GM06990 (cell line): Measurements from ENCODE around the gene BCAR1.
"Not testable (repeated sequence)": the region's sequence is repeated elsewhere in the genome, so short reads cannot be mapped to it uniquely, and the experiment has no call there.

ENCODE experiments used
- DNase-seq: peaks from one replicate; pipeline ENCODE4 v3.0.0-alpha.2; 2011; ENCODE audit not compliant: insufficient read length; ENCODE audit errors: extremely low read depth
- H3K27me3 ChIP-seq: replicated peaks from 2 replicates; pipeline ENCODE4 v1.6.0; 2011; ENCODE audit warnings: low read length; ENCODE audit not compliant: control insufficient read depth, insufficient read depth
- H3K36me3 ChIP-seq: 2 replicates; pipeline ENCODE4 v1.5.1; 2011; ENCODE audit warnings: low read length; ENCODE audit not compliant: control insufficient read depth, insufficient read depth
- H3K4me3 ChIP-seq: replicated peaks from 2 replicates; pipeline ENCODE4 v1.5.1; 2011; ENCODE audit warnings: low read depth, mild to moderate bottlenecking, control low read depth, low read length
- TF ChIP-seq, protein P1 (sequence below): IDR thresholded peaks from 2 replicates; pipeline ENCODE4 v1.5.1; 2011; ENCODE audit warnings: low read length, control low read depth, mild to moderate bottlenecking, inconsistent platforms; ENCODE audit not compliant: insufficient read depth, poor library complexity, severe bottlenecking

The BCAR1 gene

DNA sequence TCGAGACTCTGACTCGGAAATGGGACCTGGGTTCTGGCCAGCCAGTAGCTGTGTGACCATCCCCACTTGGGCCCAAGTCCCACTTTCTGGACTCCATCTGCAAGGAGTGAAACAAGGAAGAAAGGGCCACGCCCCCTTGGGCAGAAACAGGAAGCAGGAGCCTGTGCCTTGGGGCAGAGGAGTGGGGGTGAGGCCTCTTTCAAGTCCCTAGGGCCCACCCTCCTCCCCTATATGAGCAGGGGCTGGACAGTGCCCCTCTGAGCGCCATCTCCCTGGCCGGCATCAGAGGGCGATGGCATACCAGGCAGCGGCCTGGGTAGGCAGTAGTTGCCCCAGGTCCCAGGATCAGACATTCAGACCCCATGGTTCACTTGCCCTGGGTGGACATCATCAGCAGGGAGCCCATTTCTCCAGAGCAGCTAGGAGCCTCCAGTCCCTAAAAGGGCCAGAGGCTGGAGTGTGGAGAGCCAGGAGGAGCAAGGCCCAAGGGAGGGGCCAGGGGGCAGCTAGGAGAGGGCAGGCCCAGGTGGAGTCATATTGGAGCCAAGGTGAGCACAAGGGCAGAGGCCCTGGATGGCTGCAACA lies 7.1 kb downstream of the BCAR1 start:
- Histone ChIP-seq H3K4me3 (no peak overlapping the region), H3K27me3 (no peaks in the 10 kb centered on the region), H3K36me3 (peaks cover 3% of the 10 kb centered on the region)
- DNase-seq: no peak
- TF ChIP-seq, protein P1, sequence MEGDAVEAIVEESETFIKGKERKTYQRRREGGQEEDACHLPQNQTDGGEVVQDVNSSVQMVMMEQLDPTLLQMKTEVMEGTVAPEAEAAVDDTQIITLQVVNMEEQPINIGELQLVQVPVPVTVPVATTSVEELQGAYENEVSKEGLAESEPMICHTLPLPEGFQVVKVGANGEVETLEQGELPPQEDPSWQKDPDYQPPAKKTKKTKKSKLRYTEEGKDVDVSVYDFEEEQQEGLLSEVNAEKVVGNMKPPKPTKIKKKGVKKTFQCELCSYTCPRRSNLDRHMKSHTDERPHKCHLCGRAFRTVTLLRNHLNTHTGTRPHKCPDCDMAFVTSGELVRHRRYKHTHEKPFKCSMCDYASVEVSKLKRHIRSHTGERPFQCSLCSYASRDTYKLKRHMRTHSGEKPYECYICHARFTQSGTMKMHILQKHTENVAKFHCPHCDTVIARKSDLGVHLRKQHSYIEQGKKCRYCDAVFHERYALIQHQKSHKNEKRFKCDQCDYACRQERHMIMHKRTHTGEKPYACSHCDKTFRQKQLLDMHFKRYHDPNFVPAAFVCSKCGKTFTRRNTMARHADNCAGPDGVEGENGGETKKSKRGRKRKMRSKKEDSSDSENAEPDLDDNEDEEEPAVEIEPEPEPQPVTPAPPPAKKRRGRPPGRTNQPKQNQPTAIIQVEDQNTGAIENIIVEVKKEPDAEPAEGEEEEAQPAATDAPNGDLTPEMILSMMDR: peak; percentile 8

DNA sequence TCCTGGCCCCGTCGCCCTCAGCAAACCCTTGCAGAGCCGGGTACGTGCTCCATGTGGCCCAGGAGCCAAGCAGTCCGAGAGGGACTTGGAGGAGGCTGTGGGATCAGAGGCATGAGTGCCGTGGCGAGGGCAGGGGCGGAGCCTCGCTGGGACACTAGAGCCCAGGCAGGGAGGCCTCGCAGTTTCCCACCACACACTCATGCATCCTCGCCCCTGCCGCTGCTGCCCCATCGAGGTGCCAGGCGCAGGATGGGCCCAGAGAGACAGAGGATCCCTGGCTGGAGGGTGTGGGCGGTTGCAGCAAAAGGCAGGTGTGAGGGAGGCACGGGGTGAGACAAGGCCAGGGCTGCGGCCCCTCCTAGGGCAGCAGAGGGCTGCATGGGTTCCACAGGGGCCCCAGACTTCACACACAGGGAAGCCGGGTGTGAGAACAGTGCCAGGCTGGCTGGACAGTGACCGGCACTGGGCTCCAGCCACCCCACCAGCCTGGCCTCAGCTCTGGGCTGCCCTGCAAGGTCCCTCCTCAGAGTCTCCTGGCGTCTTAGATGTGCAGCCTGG lies 7.7 kb downstream of the BCAR1 start:
- no peaks in the 10 kb centered on the region for H3K27me3 ChIP-seq
- peaks cover 3% of the 10 kb centered on the region for H3K36me3 ChIP-seq
- TF ChIP-seq, protein P1: no peak
- no peak overlapping the region for H3K4me3 ChIP-seq
- no peak for DNase-seq

DNA sequence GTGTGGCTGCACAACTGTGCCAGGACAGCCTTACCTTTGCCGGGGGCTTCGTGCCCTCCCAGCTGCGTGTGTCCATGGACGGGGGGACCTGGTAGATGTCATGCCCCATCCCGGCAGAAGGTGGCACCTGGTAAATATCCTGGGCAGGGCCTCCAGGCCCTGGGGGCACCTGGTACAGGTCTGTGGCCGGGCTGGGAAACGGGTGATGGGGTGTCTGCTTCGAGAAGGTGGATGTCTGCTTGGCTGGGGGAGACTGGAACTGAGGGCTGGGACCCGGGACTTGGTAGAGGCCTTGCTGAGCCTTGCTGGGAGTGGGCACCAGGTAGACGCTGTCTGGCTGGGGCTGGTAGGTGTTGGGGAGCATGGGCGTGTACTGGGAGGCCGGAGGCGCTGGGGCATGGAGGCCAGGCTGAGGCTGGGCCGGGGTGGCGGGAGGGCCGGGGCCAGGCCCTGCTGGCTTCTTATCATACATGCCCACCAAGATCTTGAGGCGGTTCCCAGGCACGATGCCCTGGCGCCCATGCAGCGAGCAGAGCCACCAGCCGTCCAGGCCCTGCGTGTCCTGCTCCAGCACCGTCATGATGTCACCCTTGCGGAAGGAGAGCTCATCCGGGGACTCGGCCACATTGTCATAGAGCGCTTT lies 8.9 kb downstream of the BCAR1 start:
- not testable (repeated sequence) for DNase-seq, H3K4me3 ChIP-seq, H3K27me3 ChIP-seq, H3K36me3 ChIP-seq

DNA sequence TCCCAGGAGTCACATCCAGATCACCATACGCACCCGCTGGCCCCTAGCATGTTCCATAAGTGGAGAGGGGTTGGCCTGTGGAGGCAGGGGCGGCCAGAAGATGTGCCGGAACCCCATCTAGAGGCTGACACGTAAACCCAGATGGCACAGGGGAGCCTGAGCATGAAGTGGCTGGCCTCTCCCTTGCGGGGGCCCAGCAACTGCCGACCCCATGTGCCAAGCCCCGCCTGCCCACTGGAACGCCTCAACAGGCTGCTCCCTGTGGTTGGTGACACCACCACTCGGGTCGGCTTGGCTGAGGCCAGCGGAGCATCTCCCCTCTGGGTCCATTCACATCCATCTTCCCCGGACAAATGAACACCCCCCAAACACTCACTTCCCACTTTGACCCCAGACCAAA lies 9.5 kb downstream of the BCAR1 start:
- Histone ChIP-seq H3K27me3 (no peaks in the 10 kb centered on the region), H3K36me3 (peaks cover 3% of the 10 kb centered on the region), H3K4me3 (no peak overlapping the region)
- no peak for DNase-seq
- TF ChIP-seq, protein P1: no peak

DNA sequence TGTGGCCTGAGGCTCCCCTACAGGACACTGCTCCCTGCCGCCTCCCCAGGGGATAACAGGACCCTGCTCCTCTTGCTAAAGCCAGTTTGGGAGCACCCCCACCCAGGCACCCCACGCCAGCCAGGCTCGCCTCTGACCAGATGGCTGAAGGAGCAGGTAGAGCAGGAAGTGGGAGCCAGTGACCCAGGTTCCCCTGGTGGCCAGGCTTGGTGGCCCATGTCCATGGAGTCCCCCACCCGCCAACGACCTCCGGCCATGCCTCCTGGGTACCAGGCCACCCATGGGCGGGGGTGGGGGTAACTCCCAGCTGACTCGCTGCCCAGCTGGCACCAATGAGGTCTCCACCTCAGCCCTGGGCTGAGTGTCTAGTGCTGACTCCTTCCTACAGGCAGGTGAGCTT lies 10.0 kb downstream of the BCAR1 start:
- TF ChIP-seq, protein P1: no peak
- Histone ChIP-seq H3K36me3 (peaks cover 3% of the 10 kb centered on the region), H3K4me3 (no peak overlapping the region), H3K27me3 (no peaks in the 10 kb centered on the region)
- no peak for DNase-seq

DNA sequence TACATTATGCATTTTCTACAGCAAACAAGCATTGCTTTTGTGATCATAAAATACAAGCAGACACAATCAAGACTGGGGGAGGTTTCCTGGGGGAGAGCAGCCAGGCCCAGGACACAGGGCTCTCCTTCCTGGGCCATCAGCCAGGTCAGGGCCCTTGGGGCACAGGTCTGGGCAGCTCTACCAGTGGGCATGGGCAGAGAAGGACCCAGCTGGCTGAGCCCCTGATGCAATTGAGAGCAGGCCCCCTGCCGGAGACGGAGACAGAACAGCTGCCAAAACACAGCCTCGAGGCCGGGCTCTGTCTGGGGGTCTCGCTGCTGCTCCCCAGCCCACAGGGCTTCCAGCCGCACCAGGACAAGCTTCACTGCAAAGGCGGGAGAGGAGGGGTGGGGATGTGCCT lies 10.8 kb downstream of the BCAR1 start:
- DNase-seq, H3K4me3 ChIP-seq, H3K36me3 ChIP-seq, H3K27me3 ChIP-seq: not testable (repeated sequence)
- TF ChIP-seq, protein P1: peak; percentile 4
